Measurements from ENCODE around the gene CYB561D1.

- TF ChIP-seq, protein P1, sequence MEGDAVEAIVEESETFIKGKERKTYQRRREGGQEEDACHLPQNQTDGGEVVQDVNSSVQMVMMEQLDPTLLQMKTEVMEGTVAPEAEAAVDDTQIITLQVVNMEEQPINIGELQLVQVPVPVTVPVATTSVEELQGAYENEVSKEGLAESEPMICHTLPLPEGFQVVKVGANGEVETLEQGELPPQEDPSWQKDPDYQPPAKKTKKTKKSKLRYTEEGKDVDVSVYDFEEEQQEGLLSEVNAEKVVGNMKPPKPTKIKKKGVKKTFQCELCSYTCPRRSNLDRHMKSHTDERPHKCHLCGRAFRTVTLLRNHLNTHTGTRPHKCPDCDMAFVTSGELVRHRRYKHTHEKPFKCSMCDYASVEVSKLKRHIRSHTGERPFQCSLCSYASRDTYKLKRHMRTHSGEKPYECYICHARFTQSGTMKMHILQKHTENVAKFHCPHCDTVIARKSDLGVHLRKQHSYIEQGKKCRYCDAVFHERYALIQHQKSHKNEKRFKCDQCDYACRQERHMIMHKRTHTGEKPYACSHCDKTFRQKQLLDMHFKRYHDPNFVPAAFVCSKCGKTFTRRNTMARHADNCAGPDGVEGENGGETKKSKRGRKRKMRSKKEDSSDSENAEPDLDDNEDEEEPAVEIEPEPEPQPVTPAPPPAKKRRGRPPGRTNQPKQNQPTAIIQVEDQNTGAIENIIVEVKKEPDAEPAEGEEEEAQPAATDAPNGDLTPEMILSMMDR (IDR thresholded peaks at IDR 0.05): no peak
- TF ChIP-seq POLR2AphosphoS5 (IDR thresholded peaks at IDR 0.05; ENCODE audit: insufficient read depth in 1 of 2, low read depth in 1 of 2) (no peak), POLR2A (IDR thresholded peaks at IDR 0.05) (no peak)
Measured at GRCh38 chr1:109444346-109444745, 49.5 kb upstream of the CYB561D1 start.
